H1 (cell line): ENCODE results near the gene PTPRT. TPM values are rescaled to one million over a fixed set of nuclear protein-coding genes. Genes with fewer than 3 reads are reported as not detected.

Source experiments
- CTCF ChIA-PET: fragments of 300-600 bp; sonication (Branson Sonifier 250); formaldehyde crosslinking; loops from one replicate; lab custom pipeline; 2021; ENCODE audit not compliant: partially characterized antibody; lab: Charles Lee
- POLR2A ChIA-PET: fragments of 300-600 bp; sonication (Branson Sonifier 250); formaldehyde crosslinking; loops from one replicate; lab custom pipeline; 2021; ENCODE audit warnings: inconsistent platforms; ENCODE audit not compliant: partially characterized antibody; lab: Charles Lee
- DNase-seq, 2 experiments: peaks; one replicate each; pipeline versions ENCODE4 v3.0.0 to v3.0.0-alpha.2; 2010 to 2022; ENCODE audit warnings: low spot score in 2 of 2, low read depth in 1 of 2, mixed read lengths in 1 of 2
- FAIRE-seq: peaks from 2 replicates; lab custom pipeline; 2011; peaks lifted over from hg19 to GRCh38; lab: Jason Lieb, UNC
- H2AFZ ChIP-seq: 2 replicates; pipeline ENCODE4 v1.8.1; 2012; ENCODE audit warnings: low read length, inconsistent platforms
- H2AK5ac ChIP-seq: 2 replicates; pipeline ENCODE4 v1.6.1; 2013; ENCODE audit warnings: low read depth, low read length
- H2BK120ac ChIP-seq: replicated peaks from 2 replicates; pipeline ENCODE3; 2013; ENCODE audit warnings: low read depth, low read length, inconsistent platforms
- H2BK12ac ChIP-seq: 2 replicates; pipeline ENCODE4 v1.6.1; 2013; ENCODE audit warnings: low read depth, low read length
- H2BK15ac ChIP-seq: 2 replicates; pipeline ENCODE4 v1.6.1; 2013; ENCODE audit warnings: low read length
- H2BK20ac ChIP-seq: 2 replicates; pipeline ENCODE4 v1.6.1; 2013; ENCODE audit warnings: low read length
- H2BK5ac ChIP-seq: 2 replicates; pipeline ENCODE4 v1.6.1; 2013; ENCODE audit warnings: low read depth, low read length
- H3K14ac ChIP-seq: 2 replicates; pipeline ENCODE4 v1.6.1; 2013; ENCODE audit warnings: inconsistent platforms; ENCODE audit not compliant: insufficient read length
- H3K18ac ChIP-seq: 2 replicates; pipeline ENCODE4 v1.6.1; 2013; ENCODE audit warnings: low read length; ENCODE audit errors: extremely low read depth
- H3K23ac ChIP-seq: 2 replicates; pipeline ENCODE4 v1.6.1; 2013; ENCODE audit warnings: inconsistent platforms; ENCODE audit not compliant: insufficient read length
- H3K23me2 ChIP-seq: 2 replicates; pipeline ENCODE4 v1.6.1; 2013; ENCODE audit warnings: low read depth, low read length
- H3K27ac ChIP-seq: 2 replicates; pipeline ENCODE4 v1.6.1; 2011; ENCODE audit warnings: low read depth, low read length, inconsistent platforms
- H3K27me3 ChIP-seq, 4 experiments: replicated peaks in 1 of 4; 1 replicate in 1 of 4; 2 replicates in 3 of 4; pipeline versions ENCODE4 v1.6.1 to v1.8.1; 2011 to 2013; ENCODE audit warnings: low read length in 3 of 4, mild to moderate bottlenecking in 3 of 4, inconsistent platforms in 2 of 4, mixed read lengths in 2 of 4, moderate library complexity in 1 of 4; ENCODE audit not compliant: control insufficient read depth in 3 of 4, insufficient read depth in 3 of 4; ENCODE audit errors: extremely low read depth in 1 of 4
- H3K36me3 ChIP-seq, 4 experiments: 2 replicates each; pipeline versions ENCODE4 v1.6.1 to v1.8.1; 2011 to 2013; ENCODE audit warnings: mild to moderate bottlenecking in 4 of 4, low read length in 3 of 4, moderate library complexity in 2 of 4, control low read depth in 1 of 4, inconsistent platforms in 1 of 4; ENCODE audit not compliant: insufficient read depth in 4 of 4, control insufficient read depth in 2 of 4
- H3K4ac ChIP-seq: replicated peaks from 2 replicates; pipeline ENCODE3; 2013; ENCODE audit warnings: low read length, low read depth, mixed read lengths, inconsistent platforms; ENCODE audit not compliant: insufficient read length
- H3K4me1 ChIP-seq, 4 experiments: replicated peaks in 1 of 4; 1 replicate in 1 of 4; 2 replicates in 3 of 4; pipeline versions ENCODE4 v1.6.1 to v1.8.1; 2011 to 2013; ENCODE audit warnings: low read length in 3 of 4, inconsistent platforms in 2 of 4, mixed read lengths in 1 of 4; ENCODE audit not compliant: insufficient read depth in 4 of 4, control insufficient read depth in 3 of 4
- H3K4me2 ChIP-seq, 2 experiments: 2 replicates each; pipeline versions ENCODE4 v1.6.1 to v1.8.1; 2011 to 2013; ENCODE audit warnings: low read depth in 2 of 2, low read length in 2 of 2, control low read depth in 1 of 2, inconsistent platforms in 1 of 2, mild to moderate bottlenecking in 1 of 2; ENCODE audit not compliant: insufficient read depth in 1 of 2
- H3K4me3 ChIP-seq, 4 experiments: fragments of 200-600, 300-600 bp in 1 of 4; sonication (generic), shearing (Covaris generic), sonication (Bioruptor Twin) in 1 of 4; 2 replicates each; pipeline versions ENCODE4 v1.5.1 to v1.8.1; 2011 to 2016; ENCODE audit warnings: low read length in 4 of 4, low read depth in 3 of 4, control low read depth in 2 of 4, inconsistent platforms in 2 of 4, mild to moderate bottlenecking in 2 of 4, mixed read lengths in 1 of 4, moderate library complexity in 1 of 4; ENCODE audit not compliant: insufficient read depth in 2 of 4; ENCODE audit errors: extremely low read depth in 1 of 4
- H3K56ac ChIP-seq: replicated peaks from 2 replicates; pipeline ENCODE3; 2013; ENCODE audit warnings: low read depth, mild to moderate bottlenecking, mixed read lengths, low read length, inconsistent platforms; ENCODE audit not compliant: insufficient read length
- H3K79me1 ChIP-seq: 2 replicates; pipeline ENCODE4 v1.6.1; 2013; ENCODE audit warnings: low read depth, low read length, control low read depth
- H3K79me2 ChIP-seq, 2 experiments: 2 replicates each; pipeline versions ENCODE4 v1.6.1 to v1.8.1; 2012 to 2013; ENCODE audit warnings: low read length in 2 of 2, mild to moderate bottlenecking in 2 of 2, inconsistent platforms in 1 of 2; ENCODE audit not compliant: insufficient read depth in 2 of 2, control insufficient read depth in 1 of 2
- H3K9ac ChIP-seq, 4 experiments: replicated peaks in 1 of 4; 1 replicate in 1 of 4; 2 replicates in 3 of 4; pipeline versions ENCODE4 v1.6.1 to v1.8.1; 2011 to 2013; ENCODE audit warnings: low read depth in 3 of 4, low read length in 3 of 4, control low read depth in 2 of 4, mild to moderate bottlenecking in 2 of 4, moderate library complexity in 2 of 4, inconsistent platforms in 1 of 4; ENCODE audit errors: extremely low read depth in 1 of 4
- H3K9me3 ChIP-seq, 2 experiments: 2 replicates each; pipeline versions ENCODE4 v1.6.1 to v1.8.1; 2012 to 2013; ENCODE audit warnings: mild to moderate bottlenecking in 2 of 2, moderate library complexity in 2 of 2, control low read depth in 1 of 2, inconsistent platforms in 1 of 2, low read depth in 1 of 2, low read length in 1 of 2, mixed read lengths in 1 of 2; ENCODE audit not compliant: insufficient read depth in 2 of 2
- H4K20me1 ChIP-seq, 2 experiments: replicated peaks in 1 of 2; 2 replicates each; pipeline versions ENCODE3 to v1.8.1; 2011 to 2013; ENCODE audit warnings: inconsistent platforms in 2 of 2, low read length in 2 of 2, mild to moderate bottlenecking in 1 of 2; ENCODE audit not compliant: insufficient read depth in 2 of 2, control insufficient read depth in 1 of 2
- H4K5ac ChIP-seq: 2 replicates; pipeline ENCODE4 v1.6.1; 2013; ENCODE audit warnings: low read length, low read depth, mixed read lengths, inconsistent platforms; ENCODE audit not compliant: insufficient read length
- H4K8ac ChIP-seq: 2 replicates; pipeline ENCODE4 v1.8.0; 2013; ENCODE audit warnings: mild to moderate bottlenecking, moderate library complexity, low read length, inconsistent platforms; ENCODE audit not compliant: insufficient read depth; ENCODE audit errors: extremely low read depth
- H4K91ac ChIP-seq: replicated peaks from 2 replicates; pipeline ENCODE3; 2013; ENCODE audit warnings: low read length, mixed read lengths, inconsistent platforms; ENCODE audit not compliant: insufficient read length
- CBX5 ChIP-seq: fragments of 300-800, 300-1000 bp; sonication (generic); IDR thresholded peaks from 2 replicates; pipeline ENCODE4 v1.7.1; 2016; ENCODE audit warnings: antibody characterized with exemption, low read length, low read depth
- CREB1 ChIP-seq: IDR thresholded peaks from 2 replicates; pipeline ENCODE4 v1.6.1; 2012; ENCODE audit warnings: inconsistent platforms
- CTBP2 ChIP-seq: IDR thresholded peaks from 2 replicates; pipeline ENCODE4 v1.7.0; 2011; ENCODE audit warnings: borderline replicate concordance, mild to moderate bottlenecking, moderate library complexity, mixed read lengths, low read length; ENCODE audit not compliant: insufficient read depth, insufficient read length
- GTF2F1 ChIP-seq: IDR thresholded peaks from 2 replicates; pipeline ENCODE4 v1.6.1; 2012; ENCODE audit warnings: low read depth, low read length, improper control_type of control experiment, borderline replicate concordance
- JUN ChIP-seq: IDR thresholded peaks from 2 replicates; pipeline ENCODE4 v1.6.1; 2011; ENCODE audit warnings: low read depth, mild to moderate bottlenecking, improper control_type of control experiment, low read length
- SIN3A ChIP-seq, 2 experiments: IDR thresholded peaks in 1 of 2; conservative IDR thresholded peaks in 1 of 2; 2 replicates each; pipeline ENCODE4 v1.6.1; 2011 to 2012; ENCODE audit warnings: low read length in 2 of 2, improper control_type of control experiment in 1 of 2, low read depth in 1 of 2, mild to moderate bottlenecking in 1 of 2
- TAF7 ChIP-seq: optimal IDR thresholded peaks from 2 replicates; pipeline ENCODE3; 2011; ENCODE audit warnings: low read depth, mild to moderate bottlenecking, inconsistent platforms, low read length, moderate library complexity, borderline replicate concordance
- TCF12 ChIP-seq: IDR thresholded peaks from 2 replicates; pipeline ENCODE4 v1.6.1; 2011; ENCODE audit warnings: low read depth, mild to moderate bottlenecking, low read length
- YY1 ChIP-seq: IDR thresholded peaks from 2 replicates; pipeline ENCODE4 v1.6.1; 2011; ENCODE audit warnings: low read depth, mild to moderate bottlenecking, low read length
- WGBS, 2 experiments: shearing (Covaris generic) in 1 of 2; methylation state at CpG; one replicate each; pipeline versions ENCODE4 v1.1.6 to v1.1.7; 2013 to 2015; ENCODE audit warnings: low lambda C conversion rate in 2 of 2, mixed read lengths in 2 of 2, inconsistent platforms in 1 of 2, low coverage in 1 of 2, missing lambda C conversion rate in 1 of 2; ENCODE audit not compliant: insufficient replicate concordance in 2 of 2, insufficient coverage in 1 of 2, insufficient read length in 1 of 2; ENCODE audit errors: extremely low coverage in 1 of 2, missing lambda C conversion rate in 1 of 2; 5-methylcytosine and 5-hydroxymethylcytosine counted together
- polyA plus RNA-seq, 7 experiments: library from polyadenylated mRNA; depleted of rRNA in 3 of 7; stranded (reverse) in 5 of 7; unstranded in 2 of 7; fragments of >200 nt in 5 of 7; fragments of 200-250 nt in 2 of 7; gene quantifications; 1 replicate in 5 of 7; 2 replicates in 1 of 7; 4 replicates in 1 of 7; pipeline versions ENCODE4 v1.2.1 to v1.2.3, GENCODE V29; 2011 to 2013; ENCODE audit warnings: missing spikeins in 2 of 7, mixed read lengths in 2 of 7
- total RNA-seq: library from RNA; stranded (reverse); fragmentation: NEBNext Ultra II Directional; extraction: Animal tissue kit (Norgen Biotek cat#: 25700); gene quantifications from 2 replicates; pipeline ENCODE4 v1.2.1, GENCODE V29; 2021
- TF ChIP-seq, protein P1 (sequence below): IDR thresholded peaks from 2 replicates; pipeline ENCODE4 v1.6.1; 2011; ENCODE audit warnings: low read depth, mild to moderate bottlenecking, low read length; ENCODE audit not compliant: insufficient read depth

The PTPRT gene
- total and polyA plus RNA-seq, 2 of the 8 experiments (the other 6 are each of a cell fraction or from before 2014, with no cell fraction given): 0.33 to 1.8 TPM

DNA sequence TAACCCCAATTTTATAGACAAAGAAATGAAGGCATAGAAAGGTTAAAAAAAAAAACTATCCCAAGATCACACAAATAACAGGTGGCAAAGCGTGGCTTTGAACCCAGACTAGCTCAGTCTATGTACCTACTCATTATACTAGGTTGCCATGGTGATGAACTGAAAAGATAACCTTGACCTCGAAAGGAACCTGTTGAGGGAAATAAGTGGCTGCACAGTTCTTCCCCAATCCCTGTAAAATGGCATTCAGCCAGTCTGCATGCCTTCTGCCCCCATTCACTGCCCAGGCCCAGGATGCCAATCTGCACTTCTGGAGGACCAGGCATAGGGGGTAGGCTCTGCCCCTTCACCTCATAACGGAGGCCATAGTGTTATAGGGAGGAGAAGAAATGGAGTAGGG is 295.2 kb downstream of the PTPRT start:
- H3K79me2 ChIP-seq: no peaks in the 10 kb centered on the region
- no peak overlapping the region for H2BK12ac ChIP-seq
- H4K5ac ChIP-seq: no peak overlapping the region
- H4K91ac ChIP-seq: no peak overlapping the region
- no peak overlapping the region for H2AK5ac ChIP-seq
- H3K14ac ChIP-seq: no peak overlapping the region
- no peaks in the 10 kb centered on the region for H3K9me3 ChIP-seq
- DNase-seq: no peak
- H3K36me3 ChIP-seq: no peaks in the 10 kb centered on the region
- WGBS, 2 experiments: 94% methylated on average over 3 of the region's 3 CpGs; no CpG with 5 or more reads in 1 of the 2 experiments
- H2BK20ac ChIP-seq: no peak overlapping the region
- no peak overlapping the region for H3K56ac ChIP-seq
- no peak overlapping the region for H3K23ac ChIP-seq
- CTCF ChIA-PET: interaction anchor here (0.7 to 1.1 kb wide), 2 partner anchors 9 to 58 kb away, joined by 3 read pairs; no protein-coding TSS in a partner anchor
- H3K23me2 ChIP-seq: no peaks in the 10 kb centered on the region
- no peak overlapping the region for H3K9ac ChIP-seq
- H3K4ac ChIP-seq: no peak overlapping the region
- FAIRE-seq: no peak
- H3K4me1 ChIP-seq: no peaks in the 10 kb centered on the region
- H3K4me2 ChIP-seq: no peak overlapping the region
- H3K27me3 ChIP-seq: no peaks in the 10 kb centered on the region
- no peak overlapping the region for H3K27ac ChIP-seq
- H4K20me1 ChIP-seq: no peaks in the 10 kb centered on the region
- H3K79me1 ChIP-seq: no peaks in the 10 kb centered on the region
- no peak overlapping the region for H2BK15ac ChIP-seq
- H4K8ac ChIP-seq: no peak overlapping the region
- TF ChIP-seq CREB1 (no peak), CBX5 (no peak), JUN (no peak), SIN3A (conservative IDR thresholded peaks at IDR 0.05 in 1 of 2, IDR thresholded peaks at IDR 0.05 in 1 of 2; ENCODE audit: low read depth in 1 of 2, low read length in 2 of 2) (no peak), GTF2F1 (no peak), TAF7 (no peak), TCF12 (no peak), YY1 (no peak), CTBP2 (no peak)
- TF ChIP-seq, protein P1, sequence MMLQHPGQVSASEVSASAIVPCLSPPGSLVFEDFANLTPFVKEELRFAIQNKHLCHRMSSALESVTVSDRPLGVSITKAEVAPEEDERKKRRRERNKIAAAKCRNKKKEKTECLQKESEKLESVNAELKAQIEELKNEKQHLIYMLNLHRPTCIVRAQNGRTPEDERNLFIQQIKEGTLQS: no peak
- no peak overlapping the region for H3K4me3 ChIP-seq
- no peak overlapping the region for H2BK5ac ChIP-seq
- H2AFZ ChIP-seq: no peak overlapping the region
- POLR2A ChIA-PET: no interaction called here
- no peak overlapping the region for H3K18ac ChIP-seq
- H2BK120ac ChIP-seq: no peak overlapping the region
